MG63 (cell line): ENCODE results near the gene XYLT2. TPM values are rescaled to one million over a fixed set of nuclear protein-coding genes. Genes with fewer than 3 reads are reported as not detected.
"Not testable (repeated sequence)": the region's sequence is repeated elsewhere in the genome, so short reads cannot be mapped to it uniquely, and the experiment has no call there.

Experiments used
- DNase-seq: peaks from one replicate; pipeline ENCODE4 v3.0.0-alpha.2; 2020
- H3K27me3 ChIP-seq: fragments of 250-450 bp; sonication (Bioruptor Pico); 2 replicates; pipeline ENCODE4 v1.5.1; 2020; ENCODE audit warnings: mild to moderate bottlenecking, moderate library complexity
- H3K36me3 ChIP-seq: fragments of 250-450 bp; sonication (Bioruptor Pico); 2 replicates; pipeline ENCODE4 v1.5.1; 2020; ENCODE audit warnings: mild to moderate bottlenecking, moderate library complexity
- H3K4me3 ChIP-seq: fragments of 250-450 bp; sonication (Bioruptor Pico); 2 replicates; pipeline ENCODE4 v1.5.1; 2020; ENCODE audit warnings: mild to moderate bottlenecking, moderate library complexity
- H3K9me3 ChIP-seq: fragments of 250-450 bp; sonication (Bioruptor Pico); 2 replicates; pipeline ENCODE4 v1.5.1; 2020; ENCODE audit warnings: mild to moderate bottlenecking, moderate library complexity
- total RNA-seq: library from RNA; depleted of rRNA; stranded (reverse); fragments of >200 nt; shearing (Covaris generic); gene quantifications from 2 replicates; pipeline ENCODE4 v1.2.3, GENCODE V29; 2014; ENCODE audit warnings: low replicate concordance; rRNA removed

The XYLT2 gene
- total RNA-seq, 1 experiment from 2014 or later: 27.2 TPM

GRCh38 chr17:50393700-50394099 lies 47.8 kb downstream of the XYLT2 start:
- Histone ChIP-seq H3K27me3 (no peaks in the 10 kb centered on the region), H3K9me3 (no peaks in the 10 kb centered on the region), H3K4me3 (no peak overlapping the region), H3K36me3 (peaks cover 84% of the 10 kb centered on the region)
- DNase-seq: no peak

DNA sequence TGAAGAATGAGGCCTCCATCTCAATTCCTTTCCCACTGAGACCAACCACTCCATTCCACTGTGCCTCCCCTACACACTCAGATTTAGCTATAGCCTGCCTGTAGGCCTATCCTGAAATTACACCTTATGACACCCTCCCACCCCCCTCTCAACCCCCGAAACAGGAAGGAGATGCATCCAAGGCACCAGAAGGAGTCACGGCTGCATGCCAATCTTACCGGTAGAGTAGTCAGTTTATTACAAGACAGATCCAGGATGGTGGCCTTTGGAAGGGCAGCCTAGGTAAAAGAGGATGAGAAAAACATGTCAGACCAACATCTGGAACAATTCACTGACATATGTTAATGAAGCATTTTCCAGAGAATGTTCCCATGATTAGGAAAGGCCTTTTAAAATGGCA lies 48.8 kb downstream of the XYLT2 start:
- Histone ChIP-seq H3K36me3 (peaks cover 74% of the 10 kb centered on the region), H3K9me3 (no peaks in the 10 kb centered on the region), H3K4me3 (peak overlapping the region; percentile 95), H3K27me3 (no peaks in the 10 kb centered on the region)
- DNase-seq: no peak

DNA sequence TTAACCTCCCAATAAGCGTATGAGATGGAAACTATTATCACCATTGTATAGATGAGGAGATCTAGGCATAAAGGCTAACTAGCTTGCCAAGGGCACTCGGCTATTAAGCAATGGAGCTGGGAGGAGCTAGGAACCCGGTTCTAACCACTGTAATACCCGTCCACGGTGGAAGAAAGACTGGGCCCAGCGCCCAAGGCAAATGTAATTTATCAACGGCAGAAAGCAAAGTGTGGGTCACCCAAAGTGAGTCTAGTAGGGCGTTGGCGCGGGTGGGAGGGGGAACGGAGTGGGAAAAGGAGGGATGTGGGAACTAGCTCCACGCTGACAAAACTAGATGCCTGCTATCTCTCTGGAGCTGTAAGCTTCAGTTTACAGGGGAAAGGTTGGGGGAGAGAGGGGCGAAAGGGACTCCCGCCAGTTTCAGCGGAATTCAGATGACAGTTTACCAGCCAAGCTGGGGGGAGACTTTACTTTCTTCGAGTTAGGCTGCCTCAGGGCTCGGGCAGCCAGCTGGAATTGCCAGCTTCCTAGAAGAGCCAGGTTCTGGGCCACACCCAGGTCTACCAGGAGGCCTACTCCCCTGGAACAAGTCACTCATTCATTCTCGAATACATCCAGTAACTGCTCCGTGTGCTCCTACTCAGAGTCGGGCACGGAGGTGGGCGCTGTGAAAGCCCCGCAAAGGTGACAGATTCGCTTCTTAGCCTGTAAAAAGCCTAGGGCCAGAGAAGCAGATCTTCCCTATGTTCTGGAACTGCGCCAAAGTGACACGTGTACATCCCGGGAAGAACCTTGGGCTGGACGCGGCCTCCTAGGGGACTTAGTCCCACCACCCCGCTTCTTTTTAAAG lies 50.6 kb downstream of the XYLT2 start:
- peaks cover 58% of the 10 kb centered on the region for H3K36me3 ChIP-seq
- peak; percentile 66 for DNase-seq
- H3K27me3 ChIP-seq: no peaks in the 10 kb centered on the region
- no peaks in the 10 kb centered on the region for H3K9me3 ChIP-seq
- peak overlapping the region; percentile 95 for H3K4me3 ChIP-seq

DNA sequence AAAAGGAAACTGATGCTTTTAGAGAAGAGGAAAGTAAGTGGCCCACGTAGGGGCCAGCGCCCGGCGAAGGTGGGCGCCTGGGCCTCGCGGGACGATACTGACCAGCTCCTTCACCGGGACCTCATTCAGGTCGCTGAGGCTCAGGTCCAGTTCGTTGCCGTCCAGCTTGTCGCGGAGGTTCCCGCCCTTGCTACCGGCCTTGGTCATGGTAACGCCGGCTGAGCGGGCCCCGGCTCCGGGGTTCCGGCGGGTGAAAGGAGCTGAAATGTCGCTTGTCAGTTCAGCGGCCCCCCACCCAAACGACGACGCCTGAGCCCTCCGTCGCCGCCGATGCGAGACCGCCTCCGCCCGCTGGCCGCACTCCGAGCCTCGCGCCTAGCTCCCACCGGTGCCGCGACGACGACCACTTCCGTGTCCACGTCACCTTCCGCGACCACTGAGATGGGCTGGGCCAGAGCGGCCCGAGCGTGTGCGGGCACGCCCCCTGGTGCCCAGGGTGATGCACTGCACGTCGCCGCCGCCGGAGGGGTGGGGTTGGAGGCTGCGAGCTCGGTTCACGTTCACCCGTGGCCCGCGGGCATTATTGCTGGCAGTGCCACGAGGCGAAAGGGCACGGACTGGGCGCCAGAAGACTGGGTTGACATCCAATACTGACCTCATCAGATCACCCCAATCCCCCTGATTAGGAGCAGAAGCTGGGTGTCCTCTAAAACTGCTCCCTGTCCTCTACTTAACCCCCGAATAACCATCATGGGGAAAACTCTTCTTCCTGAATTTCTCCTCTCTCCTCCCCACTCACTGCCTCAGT lies 51.4 kb downstream of the XYLT2 start, which contains the start of gene LRRC59:
Gene LRRC59, minus strand, starts transcription at position 413 of the 808 bp plus-strand sequence. Its CDS starts 206 bp downstream, at position 207.
- peak within 1 kb of the TSS; percentile 95 for H3K4me3 ChIP-seq
- H3K36me3 ChIP-seq: peaks cover 49% of the 10 kb centered on the region
- H3K27me3 ChIP-seq: no peaks in the 10 kb centered on the region
- H3K9me3 ChIP-seq: no peaks in the 10 kb centered on the region
- DNase-seq: peak; percentile 92

GRCh38 chr17:50397919-50398285 lies 52.0 kb downstream of the XYLT2 start:
- H3K27me3 ChIP-seq: 0 out of 2 replicates have a peak, but pooled peaks cover under 1% of the 10 kb centered on the region
- DNase-seq: no peak
- H3K9me3 ChIP-seq: no peaks in the 10 kb centered on the region
- H3K4me3 ChIP-seq: peak overlapping the region; percentile 95
- H3K36me3 ChIP-seq: peaks cover 43% of the 10 kb centered on the region

GRCh38 chr17:50398672-50399071 lies 52.7 kb downstream of the XYLT2 start:
- H3K36me3 ChIP-seq: peaks cover 36% of the 10 kb centered on the region
- not testable (repeated sequence) for H3K27me3 ChIP-seq, DNase-seq, H3K4me3 ChIP-seq, H3K9me3 ChIP-seq

DNA sequence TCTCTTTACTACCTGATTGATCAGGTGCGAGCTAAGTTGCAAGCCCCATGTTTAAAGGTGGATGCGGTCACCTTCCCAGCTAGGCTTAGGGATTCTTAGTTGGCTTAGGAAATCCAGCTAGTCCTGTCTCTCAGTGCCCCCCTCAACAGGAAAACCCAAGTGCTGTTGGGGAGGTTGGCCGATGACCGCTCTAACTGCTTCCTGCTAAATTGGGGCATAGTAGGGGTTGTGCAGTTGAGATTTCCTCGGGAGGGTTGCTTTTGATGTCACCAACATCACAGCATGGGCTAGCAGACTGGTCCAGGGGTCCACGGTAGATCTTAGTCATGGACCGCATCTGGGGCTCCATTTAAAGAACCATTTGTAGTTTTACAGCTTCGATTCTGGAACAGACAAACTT lies 53.7 kb downstream of the XYLT2 start:
- H3K4me3 ChIP-seq, H3K9me3 ChIP-seq, DNase-seq, H3K27me3 ChIP-seq: not testable (repeated sequence)
- peaks cover 27% of the 10 kb centered on the region for H3K36me3 ChIP-seq

- DNase-seq, H3K9me3 ChIP-seq, H3K4me3 ChIP-seq, H3K36me3 ChIP-seq, H3K27me3 ChIP-seq: not testable (repeated sequence)
Measured at GRCh38 chr17:50405351-50405750, 59.4 kb downstream of the XYLT2 start.

DNA sequence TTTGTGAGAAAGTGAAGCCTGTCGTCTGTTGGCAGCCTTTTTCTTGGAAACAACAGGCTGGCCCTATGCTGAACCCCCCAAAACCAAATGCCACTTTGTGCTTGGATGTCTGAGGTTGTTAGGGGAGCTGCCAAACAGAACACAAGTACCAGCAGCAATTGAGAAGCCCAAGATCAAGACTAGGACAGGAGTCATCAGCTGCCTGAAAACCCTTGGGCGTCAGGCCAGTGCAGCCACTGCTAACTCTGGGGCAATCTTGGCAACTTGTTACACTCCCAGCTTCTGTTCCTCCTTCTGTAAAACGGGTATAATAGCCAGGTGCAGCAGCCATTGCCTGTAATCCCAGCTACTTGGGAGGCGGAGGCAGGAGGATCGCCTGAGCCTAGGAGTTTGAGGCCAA lies 60.7 kb downstream of the XYLT2 start:
- Histone ChIP-seq H3K4me3 (no peak overlapping the region), H3K9me3 (no peaks in the 10 kb centered on the region), H3K27me3 (peaks cover 4% of the 10 kb centered on the region; the same call in 1 of the 2 replicates), H3K36me3 (no peaks in the 10 kb centered on the region)
- DNase-seq: no peak

DNA sequence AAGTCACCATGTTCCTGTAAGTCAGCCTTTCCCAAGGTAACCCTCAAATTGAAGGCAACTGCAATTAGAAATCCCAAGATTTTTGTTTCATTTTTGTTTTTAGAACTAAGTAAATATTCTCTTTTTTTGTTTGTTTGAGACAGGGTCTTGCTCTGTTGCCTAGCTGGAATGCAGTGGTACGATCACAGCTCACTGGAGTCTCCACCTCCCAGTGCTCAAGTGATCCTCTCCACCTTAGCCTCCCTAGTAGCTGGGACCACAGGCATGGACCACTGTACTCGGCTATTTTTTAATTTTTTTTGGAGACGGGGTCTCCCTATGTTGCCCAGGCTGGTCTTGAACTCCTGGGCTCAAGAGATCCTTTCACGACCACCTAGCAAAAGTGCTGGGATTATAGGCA lies 62.0 kb downstream of the XYLT2 start:
- no peaks in the 10 kb centered on the region for H3K36me3 ChIP-seq
- peaks cover 4% of the 10 kb centered on the region; the same call in 1 of the 2 replicates for H3K27me3 ChIP-seq
- H3K9me3 ChIP-seq: no peaks in the 10 kb centered on the region
- no peak overlapping the region for H3K4me3 ChIP-seq
- no peak for DNase-seq

Other genes starting within 250 kb of the XYLT2 start
- gene SAMD14, start 216.0 kb upstream of the XYLT2 start, total RNA-seq: not detected in 2 replicates
- 56.1 and 68.2 TPM in 2 replicates for gene PPP1R9B, start 195.4 kb upstream of the XYLT2 start, total RNA-seq
- 1.1 TPM in 1 of 2 replicates, not detected in the other for gene SGCA, start 180.1 kb upstream of the XYLT2 start, total RNA-seq
- gene COL1A1, start 144.5 kb upstream of the XYLT2 start, total RNA-seq: 261 and 431 TPM in 2 replicates
- gene TMEM92, start 71.7 kb upstream of the XYLT2 start, total RNA-seq: not detected in 2 replicates
- gene MRPL27, start 27.1 kb downstream of the XYLT2 start, total RNA-seq: 74.4 and 99.7 TPM in 2 replicates
- gene EME1, start 27.1 kb downstream of the XYLT2 start, total RNA-seq: 6.3 and 9.5 TPM in 2 replicates
- gene LRRC59, start 51.4 kb downstream of the XYLT2 start, total RNA-seq: 365 and 417 TPM in 2 replicates
- 8.9 and 24.5 TPM in 2 replicates for gene ACSF2, start 80.1 kb downstream of the XYLT2 start, total RNA-seq
- gene CHAD, start 122.8 kb downstream of the XYLT2 start, total RNA-seq: not detected in 2 replicates
- 53.6 and 69.2 TPM in 2 replicates for gene RSAD1, start 132.7 kb downstream of the XYLT2 start, total RNA-seq
- gene MYCBPAP, start 162.3 kb downstream of the XYLT2 start, total RNA-seq: not detected in 2 replicates
- not detected in 2 replicates for gene EPN3, start 186.6 kb downstream of the XYLT2 start, total RNA-seq
- 52.1 and 59.6 TPM in 2 replicates for gene SPATA20, start 201.0 kb downstream of the XYLT2 start, total RNA-seq
- gene CACNA1G, start 214.6 kb downstream of the XYLT2 start, total RNA-seq: not detected in 2 replicates